H9 (cell line): ENCODE results near the gene CD93. TPM values are rescaled to one million over a fixed set of nuclear protein-coding genes. Genes with fewer than 3 reads are reported as not detected.
A peak's percentile ranks its signal among the peaks of the same experiment; 100 is the strongest.

Experiments used
- DNase-seq: peaks from one replicate; pipeline ENCODE4 v3.0.0-alpha.2; 2017
- H2AFZ ChIP-seq: one replicate; pipeline ENCODE4 v1.6.1; 2013; ENCODE audit warnings: mild to moderate bottlenecking, low read length, control low read depth, moderate library complexity
- H2AK5ac ChIP-seq: 2 replicates; pipeline ENCODE4 v1.6.1; 2013; ENCODE audit warnings: low read length, control low read depth, mixed read lengths; ENCODE audit not compliant: insufficient read length
- H2BK120ac ChIP-seq: one replicate; pipeline ENCODE4 v1.6.1; 2013; ENCODE audit warnings: low read depth, mild to moderate bottlenecking, low read length, control low read depth, inconsistent platforms; ENCODE audit not compliant: poor library complexity, severe bottlenecking
- H2BK12ac ChIP-seq: 2 replicates; pipeline ENCODE4 v1.6.1; 2013; ENCODE audit warnings: low read length, control low read depth, mixed read lengths, low read depth; ENCODE audit not compliant: insufficient read length
- H2BK15ac ChIP-seq: 2 replicates; pipeline ENCODE4 v1.6.1; 2013; ENCODE audit warnings: low read depth, low read length, control low read depth
- H2BK20ac ChIP-seq: one replicate; pipeline ENCODE4 v1.6.1; 2013; ENCODE audit warnings: low read depth, mild to moderate bottlenecking, low read length, control low read depth, inconsistent platforms; ENCODE audit not compliant: poor library complexity, severe bottlenecking
- H2BK5ac ChIP-seq: 2 replicates; pipeline ENCODE4 v1.6.1; 2013; ENCODE audit warnings: low read length, control low read depth, mixed read lengths; ENCODE audit not compliant: insufficient read length
- H3K14ac ChIP-seq: 2 replicates; pipeline ENCODE4 v1.6.1; 2013; ENCODE audit warnings: low read length, control low read depth; ENCODE audit not compliant: insufficient read depth
- H3K18ac ChIP-seq: 2 replicates; pipeline ENCODE4 v1.6.1; 2013; ENCODE audit warnings: low read depth, mild to moderate bottlenecking, mixed read lengths, low read length, control low read depth; ENCODE audit not compliant: insufficient read length
- H3K23ac ChIP-seq: 2 replicates; pipeline ENCODE4 v1.6.1; 2013; ENCODE audit warnings: low read length, control low read depth, mixed read lengths, low read depth; ENCODE audit not compliant: insufficient read length
- H3K23me2 ChIP-seq: 2 replicates; pipeline ENCODE4 v1.6.1; 2013; ENCODE audit warnings: low read depth, mild to moderate bottlenecking, mixed read lengths, low read length, control low read depth; ENCODE audit not compliant: insufficient read length, poor library complexity, severe bottlenecking
- H3K27ac ChIP-seq: 2 replicates; pipeline ENCODE4 v1.5.1; 2013; ENCODE audit warnings: low read length, control low read depth, mixed read lengths, low read depth; ENCODE audit not compliant: insufficient read length
- H3K27me3 ChIP-seq: 2 replicates; pipeline ENCODE4 v1.6.1; 2013; ENCODE audit warnings: low read length, control low read depth, inconsistent platforms; ENCODE audit not compliant: insufficient read depth
- H3K4ac ChIP-seq: 2 replicates; pipeline ENCODE4 v1.6.1; 2013; ENCODE audit warnings: low read depth, mild to moderate bottlenecking, control low read depth, inconsistent platforms, low read length, moderate library complexity
- H3K4me1 ChIP-seq: 2 replicates; pipeline ENCODE4 v1.6.1; 2013; ENCODE audit warnings: low read length, control low read depth, inconsistent platforms; ENCODE audit not compliant: insufficient read depth
- H3K4me2 ChIP-seq: 2 replicates; pipeline ENCODE4 v1.6.1; 2013; ENCODE audit warnings: low read length, control low read depth, mixed read lengths; ENCODE audit not compliant: insufficient read length, insufficient read depth
- H3K56ac ChIP-seq: 2 replicates; pipeline ENCODE4 v1.6.1; 2013; ENCODE audit warnings: low read depth, mild to moderate bottlenecking, mixed read lengths, low read length, control low read depth; ENCODE audit not compliant: insufficient read length
- H3K79me1 ChIP-seq: 2 replicates; pipeline ENCODE4 v1.6.1; 2013; ENCODE audit warnings: low read depth, mild to moderate bottlenecking, moderate library complexity, low read length, control low read depth, inconsistent platforms; ENCODE audit not compliant: insufficient read depth, poor library complexity, severe bottlenecking
- H3K79me2 ChIP-seq: 2 replicates; pipeline ENCODE4 v1.6.1; 2013; ENCODE audit warnings: low read length, control low read depth, inconsistent platforms; ENCODE audit not compliant: insufficient read depth
- H3K9ac ChIP-seq: 2 replicates; pipeline ENCODE4 v1.6.1; 2013; ENCODE audit warnings: low read length, control low read depth, mixed read lengths; ENCODE audit not compliant: insufficient read length; ENCODE audit errors: extremely low read depth
- H3K9me3 ChIP-seq: one replicate; pipeline ENCODE4 v1.6.1; 2013; ENCODE audit warnings: low read depth, low read length, inconsistent platforms; ENCODE audit not compliant: control insufficient read depth
- H3T11ph ChIP-seq: one replicate; pipeline ENCODE4 v1.6.1; 2013; ENCODE audit warnings: mild to moderate bottlenecking, low read length, control low read depth, inconsistent platforms
- H4K20me1 ChIP-seq: one replicate; pipeline ENCODE4 v1.6.1; 2013; ENCODE audit not compliant: control insufficient read depth, insufficient read length, insufficient read depth
- H4K5ac ChIP-seq: 2 replicates; pipeline ENCODE4 v1.6.1; 2013; ENCODE audit warnings: low read depth, mild to moderate bottlenecking, mixed read lengths, low read length, control low read depth; ENCODE audit not compliant: insufficient read length
- H4K8ac ChIP-seq: replicated peaks from 2 replicates; pipeline ENCODE4 v1.6.1; 2013; ENCODE audit warnings: low read length, control low read depth, mixed read lengths, low read depth; ENCODE audit not compliant: insufficient read length
- H4K91ac ChIP-seq: 2 replicates; pipeline ENCODE4 v1.6.1; 2013; ENCODE audit warnings: low read depth, mild to moderate bottlenecking, moderate library complexity, mixed read lengths, low read length, control low read depth; ENCODE audit not compliant: insufficient read length
- H3K27ac Mint-ChIP-seq, 3 experiments: 2 replicates in 2 of 3; 3 replicates in 1 of 3; pipeline ENCODE4 v1.8.0; 2020 to 2021; ENCODE audit warnings: mixed read lengths in 3 of 3, mild to moderate bottlenecking in 1 of 3, moderate library complexity in 1 of 3
- H3K27me3 Mint-ChIP-seq: 2 replicates; pipeline ENCODE4 v1.8.0; 2021; ENCODE audit warnings: low read depth, mild to moderate bottlenecking, moderate library complexity, mixed read lengths
- H3K36me3 Mint-ChIP-seq, 3 experiments: 2 replicates in 2 of 3; 3 replicates in 1 of 3; pipeline ENCODE4 v1.8.0; 2020 to 2021; ENCODE audit warnings: low read depth in 3 of 3, mixed read lengths in 3 of 3; ENCODE audit not compliant: insufficient read depth in 1 of 3
- H3K4me1 Mint-ChIP-seq, 2 experiments: 2 replicates each; pipeline ENCODE4 v1.8.0; 2020; ENCODE audit warnings: mixed read lengths in 2 of 2
- H3K4me3 Mint-ChIP-seq, 2 experiments: 2 replicates in 1 of 2; 3 replicates in 1 of 2; pipeline ENCODE4 v1.8.0; 2020 to 2021; ENCODE audit warnings: mild to moderate bottlenecking in 2 of 2, mixed read lengths in 2 of 2, moderate library complexity in 1 of 2
- H3K9me3 Mint-ChIP-seq, 2 experiments: 2 replicates in 1 of 2; 3 replicates in 1 of 2; pipeline ENCODE4 v1.8.0; 2020; ENCODE audit warnings: mild to moderate bottlenecking in 2 of 2, mixed read lengths in 2 of 2, moderate library complexity in 1 of 2
- CTCF ChIP-seq: fragments of 200-600 bp; sonication (generic); conservative IDR thresholded peaks from 3 replicates; pipeline ENCODE4 v1.8.0; 2021; ENCODE audit warnings: antibody characterized with exemption, mild to moderate bottlenecking
- WGBS: extraction: QIAGEN DNeasy Blood & Tissue Kit; methylation state at CpG from one replicate; pipeline ENCODE4 v1.1.7; 2013; ENCODE audit warnings: missing lambda C conversion rate, low lambda C conversion rate, mixed read lengths; ENCODE audit not compliant: insufficient read length; ENCODE audit errors: extremely low coverage; 5-methylcytosine and 5-hydroxymethylcytosine counted together
- total RNA-seq: library from RNA; stranded (reverse); gene quantifications from 2 replicates; pipeline ENCODE4 v1.2.1, GENCODE V29; 2021

Gene CD93
- total RNA-seq, 1 experiment from 2014 or later = not detected

- H3K14ac ChIP-seq = no peak overlapping the region
- no peak overlapping the region for H3K9ac ChIP-seq
- no peaks in the 10 kb centered on the region for H3K9me3 ChIP-seq
- Mint-ChIP-seq H3K4me1 (peaks cover 2 to 4% of the 10 kb centered on the region in 2 experiments; a peak in 1 of 4 replicates), H3K9me3 (no peaks in the 10 kb centered on the region; a peak in 1 of 5 replicates), H3K4me3 (no peak overlapping the region), H3K36me3 (no peaks in the 10 kb centered on the region), H3K27me3 (peaks cover 2% of the 10 kb centered on the region), H3K27ac (0 out of 7 replicates have a peak overlapping the region, but pooled peaks of 1 of the 3 experiments have one; percentile 35)
- H2AFZ ChIP-seq = no peak overlapping the region
- no peaks in the 10 kb centered on the region for H3K23me2 ChIP-seq
- no peak overlapping the region for H4K91ac ChIP-seq
- WGBS = no CpG with 5 or more reads among the region's 2 CpGs
- H2BK120ac ChIP-seq = no peak overlapping the region
- H3T11ph ChIP-seq = no peak overlapping the region
- H2BK5ac ChIP-seq = no peak overlapping the region
- H2BK15ac ChIP-seq = no peak overlapping the region
- no peaks in the 10 kb centered on the region for H3K79me2 ChIP-seq
- no peak overlapping the region for H3K27ac ChIP-seq
- H3K18ac ChIP-seq = no peak overlapping the region
- H2BK12ac ChIP-seq = no peak overlapping the region
- no peak overlapping the region for H3K56ac ChIP-seq
- H3K23ac ChIP-seq = no peak overlapping the region
- no peaks in the 10 kb centered on the region; the same call in 1 of the 2 replicates for H3K4me1 ChIP-seq
- no peak overlapping the region for H3K4me2 ChIP-seq
- no peak for DNase-seq
- no peak overlapping the region for H2BK20ac ChIP-seq
- TF ChIP-seq CTCF = no peak
- H4K8ac ChIP-seq = no peak overlapping the region
- no peaks in the 10 kb centered on the region for H4K20me1 ChIP-seq
- H4K5ac ChIP-seq = no peak overlapping the region
- no peaks in the 10 kb centered on the region for H3K79me1 ChIP-seq
- no peak overlapping the region for H3K4ac ChIP-seq
- H2AK5ac ChIP-seq = no peak overlapping the region
- H3K27me3 ChIP-seq = no peaks in the 10 kb centered on the region
Observed at GRCh38 chr20:23114018-23114417, 27.9 kb upstream of the CD93 start.
